Measurements from ENCODE around the gene OTOP1. TPM values are rescaled to one million over a fixed set of nuclear protein-coding genes. Genes with fewer than 3 reads are reported as not detected.

Gene OTOP1, protein sequence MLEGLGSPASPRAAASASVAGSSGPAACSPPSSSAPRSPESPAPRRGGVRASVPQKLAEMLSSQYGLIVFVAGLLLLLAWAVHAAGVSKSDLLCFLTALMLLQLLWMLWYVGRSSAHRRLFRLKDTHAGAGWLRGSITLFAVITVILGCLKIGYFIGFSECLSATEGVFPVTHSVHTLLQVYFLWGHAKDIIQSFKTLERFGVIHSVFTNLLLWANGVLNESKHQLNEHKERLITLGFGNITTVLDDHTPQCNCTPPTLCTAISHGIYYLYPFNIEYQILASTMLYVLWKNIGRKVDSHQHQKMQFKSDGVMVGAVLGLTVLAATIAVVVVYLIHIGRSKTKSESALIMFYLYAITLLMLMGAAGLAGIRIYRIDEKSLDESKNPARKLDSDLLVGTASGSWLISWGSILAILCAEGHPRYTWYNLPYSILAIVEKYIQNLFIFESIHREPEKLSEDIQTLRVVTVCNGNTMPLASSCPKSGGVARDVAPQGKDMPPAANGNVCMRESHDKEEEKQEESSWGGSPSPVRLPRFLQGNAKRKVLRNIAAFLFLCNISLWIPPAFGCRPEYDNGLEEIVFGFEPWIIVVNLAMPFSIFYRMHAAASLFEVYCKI
- total RNA-seq (2012; rRNA removed) (not detected in 2 replicates), polyA plus RNA-seq (2012; rRNA removed) (not detected in 2 replicates), Bru-seq, nascent RNA (not detected), BruChase-seq, experiment 1, labeled RNA remaining after a 6-hour chase (not detected), BruChase-seq, experiment 2, labeled RNA remaining after a 2-hour chase (not detected)
- polyA plus RNA-seq (2012; cell fraction: cytosol; rRNA removed) = not detected in 2 replicates
- not detected in 2 replicates for polyA plus RNA-seq (2012; cell fraction: nucleus; rRNA removed; ENCODE audit: low replicate concordance)
- long read RNA-seq = 0 reads

DNA sequence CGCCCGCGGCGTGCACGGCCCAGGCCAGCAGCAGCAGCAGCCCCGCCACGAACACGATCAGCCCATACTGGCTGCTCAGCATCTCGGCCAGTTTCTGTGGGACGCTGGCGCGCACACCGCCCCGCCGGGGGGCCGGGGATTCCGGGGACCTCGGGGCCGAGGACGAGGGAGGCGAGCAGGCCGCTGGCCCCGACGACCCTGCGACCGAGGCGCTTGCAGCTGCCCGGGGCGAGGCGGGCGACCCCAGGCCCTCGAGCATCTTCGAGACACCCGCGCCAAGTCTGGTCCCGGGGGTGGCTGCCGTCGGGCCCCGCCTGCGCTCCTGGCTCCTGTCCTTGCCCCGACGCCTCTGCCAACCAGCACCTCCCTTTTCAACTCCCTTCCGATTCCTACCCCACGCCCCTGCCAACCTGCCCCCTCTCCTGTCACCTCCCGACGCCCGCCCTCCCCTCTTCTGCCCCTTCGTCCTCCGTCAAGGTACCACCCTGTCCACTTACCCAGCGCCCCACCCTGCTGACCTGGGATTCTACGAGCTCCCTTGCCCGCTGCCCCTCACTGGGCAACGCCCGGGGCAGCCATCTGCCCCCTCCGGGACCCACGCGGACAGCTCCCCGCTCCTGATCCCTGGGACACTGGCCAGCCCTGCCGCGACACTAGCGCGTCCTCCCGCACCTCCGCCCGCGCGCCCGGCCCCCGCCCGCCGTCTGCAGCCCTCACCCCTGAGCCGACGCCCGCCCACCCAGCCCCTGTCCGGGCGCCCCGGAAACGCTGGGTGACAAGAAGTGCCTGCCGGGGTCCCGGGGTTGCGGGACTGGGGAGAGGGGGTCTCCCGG is at the start of gene OTOP1:
Gene OTOP1, minus strand, starts transcription at position 324 of the 833 bp plus-strand sequence. Its CDS starts 65 bp downstream, at position 259.
- no peak within 1 kb of the TSS for H2BK5ac ChIP-seq (ENCODE audit: low read depth, low read length, poor library complexity, severe bottlenecking)
- H3K36me3 ChIP-seq (ENCODE audit: control insufficient read depth, insufficient read depth, low read length) = no peaks in the 10 kb centered on the region
- H3K27ac ChIP-seq (ENCODE audit: insufficient read depth, low read length) = no peak within 1 kb of the TSS
- H3K9me3 ChIP-seq (ENCODE audit: control insufficient read depth, insufficient read depth, low read length) = peaks cover 4% of the 10 kb centered on the region; the same call in 1 of the 2 replicates
- 9% methylated on average over 20 of the region's 82 CpGs; no CpG with 5 or more reads in 1 of the 2 experiments for WGBS, 2 experiments (ENCODE audit: extremely low coverage in 2 of 2, insufficient read length in 1 of 2)
- H2AK5ac ChIP-seq (ENCODE audit: low read depth, low read length) = no peak within 1 kb of the TSS
- no peak within 1 kb of the TSS for H3K9ac ChIP-seq (ENCODE audit: low read depth, low read length)
- no peak within 1 kb of the TSS for H2BK120ac ChIP-seq (ENCODE audit: low read depth, low read length)
- H2BK20ac ChIP-seq (ENCODE audit: low read depth, low read length) = no peak within 1 kb of the TSS
- no peak within 1 kb of the TSS for H3K4me3 ChIP-seq (ENCODE audit: insufficient read depth, low read depth, low read length)
- H2BK15ac ChIP-seq (ENCODE audit: low read depth, low read length) = no peak within 1 kb of the TSS
- no peaks in the 10 kb centered on the region for H3K79me1 ChIP-seq (ENCODE audit: low read depth in 1 of 2, low read length in 2 of 2)
- H3K4me1 ChIP-seq (ENCODE audit: control insufficient read depth, insufficient read depth, low read length) = no peaks in the 10 kb centered on the region
- no peaks in the 10 kb centered on the region for H3K9me1 ChIP-seq (ENCODE audit: insufficient read depth, low read length)
- TF ChIP-seq CHD1 (IDR thresholded peaks at IDR 0.05; ENCODE audit: low read depth, low read length) (no peak), RAD21 (IDR thresholded peaks at IDR 0.05; ENCODE audit: low read length) (no peak), SMC3 (IDR thresholded peaks at IDR 0.05; ENCODE audit: low read depth, low read length) (no peak), BHLHE40 (IDR thresholded peaks at IDR 0.05; ENCODE audit: low read depth, low read length) (no peak), MAFK (IDR thresholded peaks at IDR 0.05; ENCODE audit: low read depth, low read length) (no peak), NFE2L2 (IDR thresholded peaks at IDR 0.05; ENCODE audit: low read depth, low read length) (no peak), CEBPB (IDR thresholded peaks at IDR 0.05; ENCODE audit: low read depth, low read length) (no peak)
- TF ChIP-seq, protein P1, sequence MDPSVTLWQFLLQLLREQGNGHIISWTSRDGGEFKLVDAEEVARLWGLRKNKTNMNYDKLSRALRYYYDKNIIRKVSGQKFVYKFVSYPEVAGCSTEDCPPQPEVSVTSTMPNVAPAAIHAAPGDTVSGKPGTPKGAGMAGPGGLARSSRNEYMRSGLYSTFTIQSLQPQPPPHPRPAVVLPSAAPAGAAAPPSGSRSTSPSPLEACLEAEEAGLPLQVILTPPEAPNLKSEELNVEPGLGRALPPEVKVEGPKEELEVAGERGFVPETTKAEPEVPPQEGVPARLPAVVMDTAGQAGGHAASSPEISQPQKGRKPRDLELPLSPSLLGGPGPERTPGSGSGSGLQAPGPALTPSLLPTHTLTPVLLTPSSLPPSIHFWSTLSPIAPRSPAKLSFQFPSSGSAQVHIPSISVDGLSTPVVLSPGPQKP (IDR thresholded peaks at IDR 0.05; ENCODE audit: borderline replicate concordance, low read depth, low read length) = no peak
- TF ChIP-seq, protein P2, sequence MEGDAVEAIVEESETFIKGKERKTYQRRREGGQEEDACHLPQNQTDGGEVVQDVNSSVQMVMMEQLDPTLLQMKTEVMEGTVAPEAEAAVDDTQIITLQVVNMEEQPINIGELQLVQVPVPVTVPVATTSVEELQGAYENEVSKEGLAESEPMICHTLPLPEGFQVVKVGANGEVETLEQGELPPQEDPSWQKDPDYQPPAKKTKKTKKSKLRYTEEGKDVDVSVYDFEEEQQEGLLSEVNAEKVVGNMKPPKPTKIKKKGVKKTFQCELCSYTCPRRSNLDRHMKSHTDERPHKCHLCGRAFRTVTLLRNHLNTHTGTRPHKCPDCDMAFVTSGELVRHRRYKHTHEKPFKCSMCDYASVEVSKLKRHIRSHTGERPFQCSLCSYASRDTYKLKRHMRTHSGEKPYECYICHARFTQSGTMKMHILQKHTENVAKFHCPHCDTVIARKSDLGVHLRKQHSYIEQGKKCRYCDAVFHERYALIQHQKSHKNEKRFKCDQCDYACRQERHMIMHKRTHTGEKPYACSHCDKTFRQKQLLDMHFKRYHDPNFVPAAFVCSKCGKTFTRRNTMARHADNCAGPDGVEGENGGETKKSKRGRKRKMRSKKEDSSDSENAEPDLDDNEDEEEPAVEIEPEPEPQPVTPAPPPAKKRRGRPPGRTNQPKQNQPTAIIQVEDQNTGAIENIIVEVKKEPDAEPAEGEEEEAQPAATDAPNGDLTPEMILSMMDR (conservative IDR thresholded peaks at IDR 0.05; ENCODE audit: low read depth, low read length) = no peak
- H4K91ac ChIP-seq (ENCODE audit: insufficient read depth, low read depth, low read length) = no peak within 1 kb of the TSS
- no TSS peak for BruUV-seq (replicated peaks)
- peak within 1 kb of the TSS; percentile 65 for H2AFZ ChIP-seq (replicated peaks; ENCODE audit: low read length, poor library complexity)
- ATAC-seq (ENCODE audit: low read depth) (no peak), DNase-seq (no peak)
- H4K8ac ChIP-seq (ENCODE audit: low read depth in 2 of 2, low read length in 2 of 2) = no peak within 1 kb of the TSS
- peaks cover 42% of the 10 kb centered on the region for H3K27me3 ChIP-seq (ENCODE audit: control insufficient read depth, insufficient read depth, low read length)
- H3K14ac ChIP-seq (replicated peaks; ENCODE audit: low read depth, low read length) = no peak within 1 kb of the TSS
- ChIA-PET CTCF (no interaction called here), POLR2A (ENCODE audit: unreplicated experiment) (no interaction called here)
- no peak within 1 kb of the TSS for H2AK9ac ChIP-seq (replicated peaks; ENCODE audit: low read depth, low read length, poor library complexity)
- no peak within 1 kb of the TSS for H3K56ac ChIP-seq (ENCODE audit: extremely low read depth, insufficient read depth, low read length)
- H4K5ac ChIP-seq (ENCODE audit: low read depth, low read length) = no peak within 1 kb of the TSS
- H3K4me2 ChIP-seq (ENCODE audit: low read depth, low read length) = no peak within 1 kb of the TSS
- dilution Hi-C loops (cut with HindIII; ENCODE audit: low sequenced_read_pairs, unreplicated experiment) = no loop called here
- no peak within 1 kb of the TSS for H3K4ac ChIP-seq (ENCODE audit: low read depth, low read length)
- no peaks in the 10 kb centered on the region for H4K20me1 ChIP-seq (ENCODE audit: insufficient read depth, low read length)
- H3K18ac ChIP-seq (ENCODE audit: low read depth, low read length) = no peak within 1 kb of the TSS
- in situ Hi-C loops (cut with MboI; ENCODE audit: low sequenced_read_pairs) = no loop called here
- intact Hi-C loops (cut with micrococcal nuclease) = no loop called here
- no peak within 1 kb of the TSS for H3K23ac ChIP-seq (ENCODE audit: low read depth, low read length)

Measured in IMR-90 (cell line).